Measurements from ENCODE around the gene CISD3. TPM values are rescaled to one million over a fixed set of nuclear protein-coding genes. Genes with fewer than 3 reads are reported as not detected.

Gene CISD3
- total and polyA plus RNA-seq, 2 of the 8 experiments (the other 6 are each of a cell fraction or from before 2014, with no cell fraction given) = 9.4 to 11.1 TPM

- H3K36me3 ChIP-seq (ENCODE audit: control insufficient read depth in 2 of 4, insufficient read depth in 4 of 4, low read length in 3 of 4) = no peaks in the 10 kb centered on the region
- peaks cover 7 to 26% (median 17%) of the 10 kb centered on the region in 4 experiments for H3K4me1 ChIP-seq (replicated peaks in 1 of 4; ENCODE audit: control insufficient read depth in 3 of 4, insufficient read depth in 4 of 4, low read length in 3 of 4)
- H3K14ac ChIP-seq (ENCODE audit: insufficient read length) = no peak overlapping the region
- no peak overlapping the region for H2AK5ac ChIP-seq (ENCODE audit: low read depth, low read length)
- DNase-seq (ENCODE audit: low read depth in 1 of 2, low spot score in 2 of 2) = no peak
- peak overlapping the region; percentile 90 for H3K18ac ChIP-seq (ENCODE audit: extremely low read depth, low read length)
- H3K27ac ChIP-seq (ENCODE audit: low read depth, low read length) = peak overlapping the region; percentile 51; the same call in 1 of the 2 replicates
- H2AFZ ChIP-seq (ENCODE audit: low read length) = no peak overlapping the region
- peaks cover 0 to 11% (median 5%) of the 10 kb centered on the region in 4 experiments; a peak in 5 of 7 replicates for H3K27me3 ChIP-seq (replicated peaks in 1 of 4; ENCODE audit: control insufficient read depth in 3 of 4, extremely low read depth in 1 of 4, insufficient read depth in 3 of 4, low read length in 3 of 4)
- 0% methylated on average over 6 of the region's 32 CpGs; no CpG with 5 or more reads in 1 of the 2 experiments for WGBS, 2 experiments (ENCODE audit: extremely low coverage in 1 of 2, insufficient coverage in 1 of 2, insufficient read length in 1 of 2, insufficient replicate concordance in 2 of 2, low coverage in 1 of 2, low lambda C conversion rate in 2 of 2, missing lambda C conversion rate in 1 of 2)
- H4K8ac ChIP-seq (ENCODE audit: extremely low read depth, insufficient read depth, low read length) = peak overlapping the region; percentile 61
- no peaks in the 10 kb centered on the region for H3K9me3 ChIP-seq (ENCODE audit: insufficient read depth in 2 of 2, low read depth in 1 of 2, low read length in 1 of 2)
- no peak overlapping the region for H2BK5ac ChIP-seq (ENCODE audit: low read depth, low read length)
- no peak overlapping the region for H2BK20ac ChIP-seq (ENCODE audit: low read length)
- peaks cover 48% of the 10 kb centered on the region for H3K23me2 ChIP-seq (ENCODE audit: low read depth, low read length)
- no peak overlapping the region for H2BK12ac ChIP-seq (ENCODE audit: low read depth, low read length)
- ChIA-PET CTCF (ENCODE audit: partially characterized antibody) (no interaction called here), POLR2A (ENCODE audit: partially characterized antibody) (interaction anchor here (0.9 to 2.7 kb wide), 5 partner anchors 16 to 105 kb away, joined by 4 to 19 read pairs (median 4); partner anchors contain the start of genes CISD3 and RPL23)
- peaks cover 20 to 22% of the 10 kb centered on the region in 2 experiments for H4K20me1 ChIP-seq (replicated peaks in 1 of 2; ENCODE audit: control insufficient read depth in 1 of 2, insufficient read depth in 2 of 2, low read length in 2 of 2)
- H4K5ac ChIP-seq (ENCODE audit: insufficient read length, low read depth, low read length) = peak overlapping the region; percentile 79
- no peak overlapping the region for H2BK120ac ChIP-seq (replicated peaks; ENCODE audit: low read depth, low read length)
- TF ChIP-seq USF2 (IDR thresholded peaks at IDR 0.05; ENCODE audit: low read length) (no peak), RFX5 (IDR thresholded peaks at IDR 0.05; ENCODE audit: borderline replicate concordance, low read depth, low read length) (no peak)
- peak overlapping the region; percentile 22 for H4K91ac ChIP-seq (replicated peaks; ENCODE audit: insufficient read length, low read length)
- H3K9ac ChIP-seq (replicated peaks in 1 of 4; ENCODE audit: extremely low read depth in 1 of 4, low read depth in 3 of 4, low read length in 3 of 4) = peak overlapping the region in 3 of 4 experiments; percentile 35 to 80 (median 61); a peak in 5 of 7 replicates
- H3K79me2 ChIP-seq (ENCODE audit: control insufficient read depth in 1 of 2, insufficient read depth in 2 of 2, low read length in 2 of 2) = peaks cover 29 to 45% of the 10 kb centered on the region in 2 experiments
- no peak overlapping the region for H2BK15ac ChIP-seq (ENCODE audit: low read length)
- H3K4me2 ChIP-seq (ENCODE audit: insufficient read depth in 1 of 2, low read depth in 2 of 2, low read length in 2 of 2) = peak overlapping the region; percentile 89 to 91
- peak overlapping the region; percentile 70 for H3K56ac ChIP-seq (replicated peaks; ENCODE audit: insufficient read length, low read depth, low read length)
- no peak for FAIRE-seq
- H3K79me1 ChIP-seq (ENCODE audit: low read depth, low read length) = peaks cover 6% of the 10 kb centered on the region
- H3K4ac ChIP-seq (replicated peaks; ENCODE audit: insufficient read length, low read depth, low read length) = no peak overlapping the region
- no peak overlapping the region for H3K23ac ChIP-seq (ENCODE audit: insufficient read length)
- peak overlapping the region; percentile 66 to 87 (median 84) for H3K4me3 ChIP-seq (ENCODE audit: extremely low read depth in 1 of 4, insufficient read depth in 2 of 4, low read depth in 3 of 4, low read length in 4 of 4)
These were observed 18.7 kb downstream of the CISD3 start for GRCh38 chr17:38748892-38749222.

Measured in H1 (cell line).